Trophoblast cell (in vitro differentiated cells and primary cell): ENCODE data around the gene KMO.
A peak's percentile ranks its signal among the peaks of the same experiment; 100 is the strongest.

Source experiments
- DNase-seq, 2 donors: peaks; one replicate each; pipeline ENCODE4 v3.0.0-alpha.2; 2016
- H2AFZ ChIP-seq: 2 replicates; pipeline ENCODE4 v1.6.1; 2013; ENCODE audit warnings: low read length, moderate library complexity, mild to moderate bottlenecking; ENCODE audit not compliant: insufficient read depth, poor library complexity
- H2AK5ac ChIP-seq: 2 replicates; pipeline ENCODE4 v1.6.1; 2013; ENCODE audit warnings: mild to moderate bottlenecking, low read length
- H2BK120ac ChIP-seq: 2 replicates; pipeline ENCODE4 v1.6.1; 2013; ENCODE audit warnings: low read length, mild to moderate bottlenecking, moderate library complexity; ENCODE audit not compliant: insufficient read depth, poor library complexity
- H2BK12ac ChIP-seq: 2 replicates; pipeline ENCODE4 v1.6.1; 2013; ENCODE audit warnings: mild to moderate bottlenecking, low read length, moderate library complexity
- H2BK5ac ChIP-seq: 2 replicates; pipeline ENCODE4 v1.6.1; 2013; ENCODE audit warnings: low read length, low read depth, moderate library complexity, mild to moderate bottlenecking; ENCODE audit not compliant: poor library complexity
- H3K14ac ChIP-seq: 2 replicates; pipeline ENCODE4 v1.6.1; 2013; ENCODE audit warnings: mild to moderate bottlenecking, low read length
- H3K18ac ChIP-seq: 2 replicates; pipeline ENCODE4 v1.6.1; 2013; ENCODE audit warnings: mild to moderate bottlenecking, low read length
- H3K23ac ChIP-seq: 2 replicates; pipeline ENCODE4 v1.6.1; 2013; ENCODE audit warnings: low read length
- H3K27ac ChIP-seq: 2 replicates; pipeline ENCODE4 v1.5.1; 2013; ENCODE audit warnings: low read depth, mild to moderate bottlenecking, inconsistent platforms, low read length, moderate library complexity
- H3K27me3 ChIP-seq: 2 replicates; pipeline ENCODE4 v1.6.1; 2013; ENCODE audit warnings: inconsistent platforms, mild to moderate bottlenecking, low read length, moderate library complexity; ENCODE audit not compliant: insufficient read depth
- H3K36me3 ChIP-seq, 2 experiments: 1 replicate in 1 of 2; 2 replicates in 1 of 2; pipeline ENCODE4 v1.6.1; 2013; ENCODE audit warnings: low read length in 2 of 2, mild to moderate bottlenecking in 2 of 2, moderate library complexity in 1 of 2; ENCODE audit not compliant: insufficient read depth in 2 of 2, control insufficient read depth in 1 of 2
- H3K4ac ChIP-seq: 2 replicates; pipeline ENCODE4 v1.6.1; 2013; ENCODE audit warnings: low read depth, mild to moderate bottlenecking, low read length, moderate library complexity
- H3K4me1 ChIP-seq, 2 experiments: 1 replicate in 1 of 2; 2 replicates in 1 of 2; pipeline ENCODE4 v1.6.1; 2013; ENCODE audit warnings: low read length in 2 of 2, mild to moderate bottlenecking in 2 of 2, moderate library complexity in 1 of 2; ENCODE audit not compliant: insufficient read depth in 2 of 2, control insufficient read depth in 1 of 2
- H3K4me2 ChIP-seq: 2 replicates; pipeline ENCODE4 v1.6.1; 2013; ENCODE audit warnings: inconsistent platforms, mild to moderate bottlenecking, low read length, moderate library complexity
- H3K4me3 ChIP-seq: 2 replicates; pipeline ENCODE4 v1.5.1; 2013; ENCODE audit warnings: mild to moderate bottlenecking, low read depth, low read length, inconsistent platforms
- H3K79me1 ChIP-seq: one replicate; pipeline ENCODE4 v1.6.1; 2013; ENCODE audit warnings: low read length
- H3K79me2 ChIP-seq: 2 replicates; pipeline ENCODE4 v1.6.1; 2013; ENCODE audit warnings: low read length, mild to moderate bottlenecking; ENCODE audit not compliant: control insufficient read depth, insufficient read depth, poor library complexity
- H3K9ac ChIP-seq: 2 replicates; pipeline ENCODE4 v1.6.1; 2013; ENCODE audit warnings: mild to moderate bottlenecking, low read length
- H3K9me3 ChIP-seq: 2 replicates; pipeline ENCODE4 v1.6.1; 2013; ENCODE audit warnings: low read depth, mild to moderate bottlenecking, control low read depth, inconsistent platforms, low read length; ENCODE audit not compliant: insufficient read depth
- H4K12ac ChIP-seq: 2 replicates; pipeline ENCODE4 v1.6.1; 2013; ENCODE audit warnings: low read depth, mild to moderate bottlenecking, low read length, moderate library complexity
- H4K8ac ChIP-seq: 2 replicates; pipeline ENCODE4 v1.6.1; 2013; ENCODE audit warnings: low read depth, mild to moderate bottlenecking, low read length, moderate library complexity
- H4K91ac ChIP-seq: one replicate; pipeline ENCODE4 v1.6.1; 2013; ENCODE audit warnings: low read depth, mild to moderate bottlenecking, low read length, moderate library complexity
- WGBS: extraction: QIAGEN DNeasy Blood & Tissue Kit; methylation state at CpG from one replicate; pipeline ENCODE4 v1.1.7; 2013; ENCODE audit warnings: missing lambda C conversion rate; ENCODE audit not compliant: insufficient read length, insufficient coverage; ENCODE audit errors: extremely low coverage; 5-methylcytosine and 5-hydroxymethylcytosine counted together

KMO gene

GRCh38 chr1:241627453-241628259 is 95.5 kb downstream of the KMO start:
- no CpG with 5 or more reads among the region's 9 CpGs for WGBS
- Histone ChIP-seq H3K79me2 (no peaks in the 10 kb centered on the region), H2BK5ac (no peak overlapping the region), H3K36me3 (peaks cover 0 to 5% of the 10 kb centered on the region in 2 experiments), H3K27ac (no peak overlapping the region), H2BK12ac (no peak overlapping the region), H4K91ac (no peak overlapping the region), H4K12ac (no peak overlapping the region), H3K4me2 (peak overlapping the region; percentile 23), H4K8ac (no peak overlapping the region), H3K9me3 (no peaks in the 10 kb centered on the region), H3K14ac (no peak overlapping the region), H3K18ac (no peak overlapping the region), H3K4ac (no peak overlapping the region), H2AFZ (no peak overlapping the region), H3K27me3 (no peaks in the 10 kb centered on the region), H2AK5ac (no peak overlapping the region), H2BK120ac (no peak overlapping the region), H3K4me1 (no peaks in the 10 kb centered on the region), H3K23ac (no peak overlapping the region), H3K79me1 (no peaks in the 10 kb centered on the region), H3K4me3 (no peak overlapping the region), H3K9ac (no peak overlapping the region)
- DNase-seq, result peak; percentile 38 to 82

GRCh38 chr1:241630005-241630404 is 97.8 kb downstream of the KMO start:
- no peak overlapping the region for H3K14ac ChIP-seq
- H3K36me3 ChIP-seq, result no peaks in the 10 kb centered on the region
- H3K4me3 ChIP-seq, result no peak overlapping the region
- no peak overlapping the region for H4K12ac ChIP-seq
- H4K91ac ChIP-seq, result no peak overlapping the region
- H3K9ac ChIP-seq, result no peak overlapping the region
- H2BK12ac ChIP-seq, result no peak overlapping the region
- no peak overlapping the region for H3K18ac ChIP-seq
- no peak overlapping the region for H3K23ac ChIP-seq
- no peaks in the 10 kb centered on the region for H3K9me3 ChIP-seq
- DNase-seq, result no peak
- peaks cover 0 to 2% of the 10 kb centered on the region in 2 experiments for H3K4me1 ChIP-seq
- no peak overlapping the region for H3K4me2 ChIP-seq
- no peak overlapping the region for H2BK5ac ChIP-seq
- H2AFZ ChIP-seq, result no peak overlapping the region
- H2BK120ac ChIP-seq, result no peak overlapping the region
- H3K79me2 ChIP-seq, result no peaks in the 10 kb centered on the region
- no peak overlapping the region for H2AK5ac ChIP-seq
- no peaks in the 10 kb centered on the region for H3K79me1 ChIP-seq
- no peak overlapping the region for H3K4ac ChIP-seq
- no peak overlapping the region for H4K8ac ChIP-seq
- H3K27ac ChIP-seq, result no peak overlapping the region
- H3K27me3 ChIP-seq, result no peaks in the 10 kb centered on the region

GRCh38 chr1:241630476-241630875 is 98.3 kb downstream of the KMO start:
- Histone ChIP-seq H2AK5ac (no peak overlapping the region), H3K4me2 (no peak overlapping the region), H2BK12ac (no peak overlapping the region), H4K8ac (no peak overlapping the region), H3K9me3 (no peaks in the 10 kb centered on the region), H3K9ac (no peak overlapping the region), H3K4me3 (no peak overlapping the region), H2AFZ (no peak overlapping the region), H3K14ac (no peak overlapping the region), H3K4ac (no peak overlapping the region), H3K23ac (no peak overlapping the region), H3K79me2 (no peaks in the 10 kb centered on the region), H4K91ac (no peak overlapping the region), H3K36me3 (peaks cover 0 to 3% of the 10 kb centered on the region in 2 experiments), H2BK5ac (no peak overlapping the region), H3K27me3 (no peaks in the 10 kb centered on the region), H3K27ac (no peak overlapping the region), H3K18ac (no peak overlapping the region), H3K4me1 (peaks cover 0 to 2% of the 10 kb centered on the region in 2 experiments), H2BK120ac (no peak overlapping the region), H3K79me1 (no peaks in the 10 kb centered on the region), H4K12ac (no peak overlapping the region)
- DNase-seq, result no peak
- WGBS, result no CpG with 5 or more reads among the region's 1 CpG

GRCh38 chr1:241630899-241631298 is 98.7 kb downstream of the KMO start:
- Histone ChIP-seq H3K79me1 (no peaks in the 10 kb centered on the region), H4K12ac (no peak overlapping the region), H3K9ac (no peak overlapping the region), H3K36me3 (peaks cover 0 to 5% of the 10 kb centered on the region in 2 experiments), H4K8ac (no peak overlapping the region), H2BK120ac (no peak overlapping the region), H3K9me3 (no peaks in the 10 kb centered on the region), H3K4me1 (peaks cover 0 to 2% of the 10 kb centered on the region in 2 experiments), H4K91ac (no peak overlapping the region), H3K4me3 (no peak overlapping the region), H2BK12ac (no peak overlapping the region), H3K23ac (no peak overlapping the region), H2AK5ac (no peak overlapping the region), H3K14ac (no peak overlapping the region), H2BK5ac (no peak overlapping the region), H3K4me2 (no peak overlapping the region), H3K79me2 (no peaks in the 10 kb centered on the region), H3K27me3 (no peaks in the 10 kb centered on the region), H3K4ac (no peak overlapping the region), H2AFZ (no peak overlapping the region), H3K27ac (no peak overlapping the region), H3K18ac (no peak overlapping the region)
- WGBS, result 100% methylated on average over 2 of the region's 2 CpGs
- DNase-seq, result no peak
